K562 (cell line): ENCODE measurements around the gene HOXD13. TPM values are rescaled to one million over a fixed set of nuclear protein-coding genes. Genes with fewer than 3 reads are reported as not detected.

Source experiments
- ATAC-seq: fragments of 200-7000 bp; cut with Tn5 transposase; 3 replicates; pipeline ENCODE4 v1.9.1; 2020; ENCODE audit warnings: moderate library complexity
- BruUV-seq: library from RNA; stranded (reverse); fragments of 400-500 nt; replicated peaks from 2 replicates; lab custom pipeline; 2021; lab: Mats Ljungman, UMichigan
- CTCF ChIA-PET: fragments of 300-600 bp; formaldehyde crosslinking; extraction: SDS; loops from one replicate; lab custom pipeline; 2021; ENCODE audit warnings: low intra/inter-chr PET ratio; lab: Yijun Ruan, JAX
- POLR2A ChIA-PET: fragments of 300-600, 350-650 bp; sonication (Branson Sonifier 250); formaldehyde crosslinking; extraction: SDS; loops from one replicate; lab custom pipeline; 2021; ENCODE audit warnings: antibody characterized with exemption, inconsistent platforms; lab: Yijun Ruan, JAX
- DNase-seq, 4 experiments: peaks; one replicate each; pipeline versions ENCODE4 v3.0.0 to v3.0.0-alpha.2; 2011 to 2018; ENCODE audit warnings: low spot score in 3 of 4, mixed read lengths in 3 of 4; ENCODE audit errors: extremely low read depth in 1 of 4
- FAIRE-seq: peaks from 2 replicates; lab custom pipeline; 2011; peaks lifted over from hg19 to GRCh38; lab: Jason Lieb, UNC
- H2AFZ ChIP-seq: 2 replicates; pipeline ENCODE4 v1.6.0; 2011; ENCODE audit warnings: low read depth, low read length, control low read depth, inconsistent platforms
- H3K27ac ChIP-seq: fragments of 200-600 bp; 3 replicates; pipeline ENCODE4 v1.8.0; 2011; ENCODE audit warnings: low read depth, mild to moderate bottlenecking, control low read depth, inconsistent platforms, low read length, moderate library complexity, mixed read lengths; ENCODE audit errors: extremely low read depth
- H3K27me3 ChIP-seq, 2 experiments: fragments of 300-600 bp in 1 of 2; 2 replicates in 1 of 2; 3 replicates in 1 of 2; pipeline versions ENCODE4 v1.6.0 to v1.8.0; 2011; ENCODE audit warnings: inconsistent platforms in 2 of 2, low read length in 2 of 2, mild to moderate bottlenecking in 1 of 2, mixed read lengths in 1 of 2, moderate library complexity in 1 of 2; ENCODE audit not compliant: control insufficient read depth in 2 of 2, insufficient read depth in 2 of 2
- H3K36me3 ChIP-seq: fragments of 300-600 bp; 3 replicates; pipeline ENCODE4 v1.8.0; 2011; ENCODE audit warnings: mild to moderate bottlenecking, low read length, inconsistent platforms; ENCODE audit not compliant: control insufficient read depth, insufficient read depth
- H3K4me1 ChIP-seq, 2 experiments: fragments of 200-600 bp in 1 of 2; replicated peaks in 1 of 2; 2 replicates in 1 of 2; 3 replicates in 1 of 2; pipeline versions ENCODE4 v1.5.1 to v1.8.0; 2011; ENCODE audit warnings: inconsistent platforms in 2 of 2, low read length in 2 of 2, mild to moderate bottlenecking in 1 of 2, mixed read lengths in 1 of 2, moderate library complexity in 1 of 2; ENCODE audit not compliant: control insufficient read depth in 2 of 2, insufficient read depth in 2 of 2
- H3K4me2 ChIP-seq: 2 replicates; pipeline ENCODE4 v1.6.1; 2011; ENCODE audit warnings: low read length, control low read depth, inconsistent platforms, mixed read lengths; ENCODE audit not compliant: insufficient read depth
- H3K4me3 ChIP-seq: fragments of 200-600 bp; sonication (generic), shearing (Covaris generic); 2 replicates; pipeline ENCODE4 v1.5.1; 2016; ENCODE audit warnings: control low read depth, inconsistent platforms
- H3K79me2 ChIP-seq: fragments of 200-600 bp; 3 replicates; pipeline ENCODE4 v1.8.0; 2011; ENCODE audit warnings: low read length, inconsistent platforms; ENCODE audit not compliant: control insufficient read depth, insufficient read depth
- H3K9ac ChIP-seq, 2 experiments: 2 replicates each; pipeline versions ENCODE4 v1.6.0 to v1.6.1; 2011; ENCODE audit warnings: low read depth in 2 of 2, low read length in 2 of 2, control low read depth in 1 of 2, inconsistent platforms in 1 of 2, mild to moderate bottlenecking in 1 of 2, mixed read lengths in 1 of 2; ENCODE audit not compliant: insufficient read depth in 1 of 2
- H3K9me1 ChIP-seq: one replicate; pipeline ENCODE4 v1.6.0; 2011; ENCODE audit warnings: inconsistent platforms, mild to moderate bottlenecking, low read length, moderate library complexity; ENCODE audit not compliant: control insufficient read depth, insufficient read depth
- H3K9me3 ChIP-seq: replicated peaks from 2 replicates; pipeline ENCODE4 v1.5.1; 2011; ENCODE audit warnings: low read depth, low read length, inconsistent platforms; ENCODE audit not compliant: control insufficient read depth, insufficient read depth
- H4K20me1 ChIP-seq: replicated peaks from 2 replicates; pipeline ENCODE4 v1.6.1; 2011; ENCODE audit warnings: low read length, inconsistent platforms, mixed read lengths; ENCODE audit not compliant: control insufficient read depth, insufficient read depth
- ETV5 ChIP-seq: sonication (generic); formaldehyde crosslinking; IDR thresholded peaks from 2 replicates; pipeline ENCODE4 v1.4.0; 2020; ENCODE audit warnings: low read depth, mild to moderate bottlenecking, missing genetic modification reagents
- GTF2A2 ChIP-seq: IDR thresholded peaks from 2 replicates; pipeline ENCODE4 v1.6.1; 2016; ENCODE audit warnings: mild to moderate bottlenecking, missing genetic modification characterization, missing compliant biosample characterization
- IRF9 ChIP-seq: fragments of 450-650 bp; IDR thresholded peaks from 2 replicates; pipeline ENCODE4 v1.6.1; 2016; ENCODE audit warnings: missing biosample characterization, missing genetic modification characterization
- NR2C2 ChIP-seq, 2 experiments: fragments of 200-800 bp in 1 of 2; sonication (Bioruptor generic) in 1 of 2; sonication (generic) in 1 of 2; formaldehyde crosslinking in 1 of 2; IDR thresholded peaks; 2 replicates each; pipeline versions ENCODE4 v1.6.1 to v1.8.0; 2016 to 2022; ENCODE audit warnings: mild to moderate bottlenecking in 1 of 2, missing compliant biosample characterization in 1 of 2, missing genetic modification characterization in 1 of 2, missing genetic modification reagents in 1 of 2
- RNF2 ChIP-seq: sonication (generic); IDR thresholded peaks from 2 replicates; pipeline ENCODE4 v1.6.1; 2016
- SAFB ChIP-seq: fragments of 200-400 bp; formaldehyde crosslinking; IDR thresholded peaks from 2 replicates; pipeline ENCODE4 v1.6.1; 2017; ENCODE audit warnings: low read depth, low read length, borderline replicate concordance
- UBTF ChIP-seq, 2 experiments: IDR thresholded peaks; 2 replicates each; pipeline ENCODE4 v1.6.1; 2012; ENCODE audit warnings: improper control_type of control experiment in 2 of 2, low read depth in 2 of 2, low read length in 2 of 2, borderline replicate concordance in 1 of 2
- ZNF518B ChIP-seq: fragments of 250-450 bp; sonication (Bioruptor Pico); IDR thresholded peaks from 2 replicates; pipeline ENCODE4 v1.5.0; 2021; ENCODE audit warnings: mild to moderate bottlenecking, moderate library complexity
- WGBS: fragments of 100-300 bp; shearing (Covaris generic); methylation state at CpG from one replicate; pipeline ENCODE4 v1.1.6; 2016; ENCODE audit warnings: low coverage, mixed read lengths; ENCODE audit not compliant: insufficient coverage; ENCODE audit errors: missing lambda C conversion rate; 5-methylcytosine and 5-hydroxymethylcytosine counted together
- in situ Hi-C: fragments of 300-500 bp; cut with MboI; formaldehyde crosslinking; loops from 4 replicates; pipeline ENCODE4 v1.15.0; 2018; ENCODE audit warnings: inconsistent platforms, mixed read lengths
- intact Hi-C: fragments of 100-400 bp; cut with micrococcal nuclease; formaldehyde crosslinking; loops from 2 replicates; pipeline ENCODE4 v1.14.2; 2022
- polyA plus RNA-seq, 8 experiments: library from polyadenylated mRNA; depleted of rRNA in 4 of 8; stranded (reverse) in 5 of 8; unstranded in 3 of 8; fragments of >200 nt; fragmentation: Nextera tagmentation in 2 of 8; fragmentation: Illumina TruSeq in 1 of 8; extraction: Ambion mirVana in 2 of 8; extraction: Trizol in 1 of 8; gene quantifications; 2 replicates each; pipeline versions ENCODE4 v1.2.1 to v1.2.3, GENCODE V29; 2011 to 2014; ENCODE audit warnings: inconsistent platforms in 1 of 8, missing spikeins in 1 of 8
- total RNA-seq, 7 experiments: library from RNA; depleted of rRNA in 6 of 7; stranded (reverse); fragments of >200 nt in 6 of 7; fragmentation: Illumina TruSeq in 2 of 7; extraction: Trizol in 2 of 7; gene quantifications; 2 replicates each; pipeline versions ENCODE4 v1.2.1 to v1.2.3, GENCODE V29; 2011 to 2021; ENCODE audit warnings: low replicate concordance in 1 of 7

HOXD13 gene
- total and polyA plus RNA-seq, 9 of the 15 experiments (the other 6 are each of a cell fraction or from before 2014, with no cell fraction given) = 0.03 to 0.04 TPM; not detected in 7

DNA sequence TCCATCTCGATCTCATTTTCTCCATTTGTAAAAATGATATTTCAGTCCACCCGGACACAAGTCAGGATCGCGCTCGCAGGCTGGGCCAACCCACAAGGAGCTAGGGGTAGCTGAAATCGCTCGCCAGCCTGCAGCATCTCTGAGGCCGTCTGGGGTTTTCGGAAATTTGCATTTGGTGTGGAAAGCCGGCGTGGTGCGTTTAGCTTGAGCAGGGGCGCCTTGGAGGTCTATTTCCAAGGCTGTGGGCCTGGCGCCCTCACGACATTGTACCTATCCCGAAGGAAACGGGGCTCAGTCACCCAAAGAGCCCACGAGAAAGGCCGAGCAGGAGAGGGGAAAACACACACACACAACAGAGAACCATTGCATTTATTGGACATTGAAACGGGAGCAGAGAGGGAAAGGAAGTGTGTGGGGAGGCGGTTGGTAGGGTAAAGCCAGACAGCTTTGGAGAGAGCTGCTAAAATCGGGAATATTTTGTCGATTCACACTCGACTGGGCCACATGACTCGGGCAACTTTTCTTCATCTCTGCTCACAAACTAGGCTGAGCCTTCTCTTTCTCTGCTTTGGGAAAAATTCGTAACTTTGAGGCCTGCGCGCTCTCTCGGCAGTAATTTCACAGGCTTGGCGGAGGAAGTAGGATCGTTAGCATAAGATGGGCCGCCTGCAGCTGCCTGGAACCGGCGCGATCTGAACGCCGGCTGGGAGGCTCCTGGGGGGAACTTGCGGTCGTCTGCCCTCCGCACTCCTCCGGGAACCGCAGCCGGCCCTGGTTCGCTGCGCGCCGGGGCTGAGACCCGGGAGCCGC lies 35.9 kb downstream of the HOXD13 start (continued):
- TF ChIP-seq GTF2A2 (tag) (no peak), RNF2 (0 out of 2 replicates have a peak, but pooled peaks have one; percentile 16)

- peaks cover 56 to 67% of the 10 kb centered on the region in 2 experiments for H3K27me3 ChIP-seq
- H3K27ac ChIP-seq = no peak within 1 kb of the TSS
- H4K20me1 ChIP-seq = 0 out of 2 replicates have a peak, but pooled peaks cover 8% of the 10 kb centered on the region
- H3K9me1 ChIP-seq = no peaks in the 10 kb centered on the region
- no peaks in the 10 kb centered on the region for H3K79me2 ChIP-seq
- no peaks in the 10 kb centered on the region for H3K36me3 ChIP-seq
- H3K4me3 ChIP-seq = peak within 1 kb of the TSS; percentile 27
- WGBS = 16% methylated on average over 64 of the region's 64 CpGs
- intact Hi-C loops = loop anchor here (5.0 kb wide), 2 partner anchors 423 to 683 kb away; no protein-coding TSS in a partner anchor
- H3K9ac ChIP-seq = peak within 1 kb of the TSS in 1 of 2 experiments; percentile 62; a peak in 2 of 4 replicates
- no TSS peak for BruUV-seq
- no peak for FAIRE-seq
- peak; percentile 26 to 41 (median 32) for DNase-seq
- ATAC-seq = no peak
- in situ Hi-C loops = loop anchor here (5.0 to 25.0 kb wide), 4 partner anchors 508 to 1633 kb away; no protein-coding TSS in a partner anchor
- H2AFZ ChIP-seq = peak within 1 kb of the TSS; percentile 28; the same call in 1 of the 2 replicates
- ChIA-PET POLR2A (interaction anchor here (0.7 kb wide), 2 partner anchors 300 to 331 kb away, joined by 3 read pairs; no protein-coding TSS in a partner anchor), CTCF (interaction anchor here (1.2 to 2.5 kb wide), 2 partner anchors 685 to 1019 kb away, joined by 5 to 18 read pairs; no protein-coding TSS in a partner anchor)
- H3K4me2 ChIP-seq = peak within 1 kb of the TSS; percentile 29
- H3K4me1 ChIP-seq = peaks cover 0 to 21% of the 10 kb centered on the region in 2 experiments; a peak in 2 of 5 replicates
- H3K9me3 ChIP-seq = no peaks in the 10 kb centered on the region
- TF ChIP-seq SAFB (no peak; the same call in 1 of the 2 replicates), ZNF518B (CRISPR knock-in tag) (no peak), NR2C2 (CRISPR knock-in tag; IDR thresholded peaks at IDR 0.05) (no peak), NR2C2 (tag; IDR thresholded peaks at IDR 0.05) (no peak), IRF9 (tag) (no peak), ETV5 (CRISPR knock-in tag) (no peak), UBTF (IDR thresholded peaks at IDR 0.05; ENCODE audit: borderline replicate concordance in 1 of 2, low read depth in 2 of 2, low read length in 2 of 2) (no peak)
Measured at GRCh38 chr2:176128982-176129796, 36.7 kb downstream of the HOXD13 start, which contains the start of gene HOXD8. Gene HOXD8, plus strand, starts transcription at chr2:176129705. Its CDS starts 662 bp downstream, at chr2:176130367.
